Midbrain (tissue), 1 donor: ENCODE measurements around the gene HENMT1.
A peak's percentile ranks its signal among the peaks of the same experiment; 100 is the strongest.
"Not testable (repeated sequence)": the region's sequence is repeated elsewhere in the genome, so short reads cannot be mapped to it uniquely, and the experiment has no call there.

ENCODE experiments used
- DNase-seq: peaks from one replicate; lab custom pipeline; 2025; lab: John Stamatoyannopoulos, UW

The HENMT1 gene

DNA sequence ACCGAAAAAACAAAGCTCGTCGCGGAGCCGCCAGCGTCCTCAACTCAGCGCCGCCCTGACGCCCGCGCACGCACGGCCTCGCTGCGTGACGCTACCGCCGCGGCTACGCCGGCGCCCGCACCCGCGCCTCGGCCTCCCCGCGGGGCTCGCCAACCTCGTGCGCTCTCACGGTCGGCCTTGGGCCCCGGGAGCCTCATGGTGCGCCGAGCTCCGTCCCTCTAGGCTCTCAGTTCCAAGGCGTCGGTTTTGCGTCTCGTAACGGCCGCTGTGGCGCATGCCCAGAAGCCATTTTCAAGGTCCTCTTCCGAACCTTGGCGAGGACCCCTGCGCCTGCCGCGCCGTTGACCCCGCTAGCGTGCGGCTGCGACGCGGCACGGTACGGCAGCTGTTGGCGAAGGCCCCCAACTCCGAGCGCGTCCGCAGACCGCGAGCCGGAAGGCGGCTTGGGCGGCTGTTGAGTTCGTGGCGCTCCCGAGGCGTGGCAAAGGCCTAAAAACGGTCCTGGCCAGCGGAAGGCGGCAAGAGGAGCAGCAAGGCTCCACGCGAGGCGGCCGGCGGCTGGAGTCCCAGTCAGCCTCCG is at the start of gene HENMT1:
Gene HENMT1, minus strand, starts transcription at position 64 of the 580 bp plus-strand sequence. CDS start 1,209 bp downstream, outside the sequence.
- peak; percentile 58 for DNase-seq

DNA sequence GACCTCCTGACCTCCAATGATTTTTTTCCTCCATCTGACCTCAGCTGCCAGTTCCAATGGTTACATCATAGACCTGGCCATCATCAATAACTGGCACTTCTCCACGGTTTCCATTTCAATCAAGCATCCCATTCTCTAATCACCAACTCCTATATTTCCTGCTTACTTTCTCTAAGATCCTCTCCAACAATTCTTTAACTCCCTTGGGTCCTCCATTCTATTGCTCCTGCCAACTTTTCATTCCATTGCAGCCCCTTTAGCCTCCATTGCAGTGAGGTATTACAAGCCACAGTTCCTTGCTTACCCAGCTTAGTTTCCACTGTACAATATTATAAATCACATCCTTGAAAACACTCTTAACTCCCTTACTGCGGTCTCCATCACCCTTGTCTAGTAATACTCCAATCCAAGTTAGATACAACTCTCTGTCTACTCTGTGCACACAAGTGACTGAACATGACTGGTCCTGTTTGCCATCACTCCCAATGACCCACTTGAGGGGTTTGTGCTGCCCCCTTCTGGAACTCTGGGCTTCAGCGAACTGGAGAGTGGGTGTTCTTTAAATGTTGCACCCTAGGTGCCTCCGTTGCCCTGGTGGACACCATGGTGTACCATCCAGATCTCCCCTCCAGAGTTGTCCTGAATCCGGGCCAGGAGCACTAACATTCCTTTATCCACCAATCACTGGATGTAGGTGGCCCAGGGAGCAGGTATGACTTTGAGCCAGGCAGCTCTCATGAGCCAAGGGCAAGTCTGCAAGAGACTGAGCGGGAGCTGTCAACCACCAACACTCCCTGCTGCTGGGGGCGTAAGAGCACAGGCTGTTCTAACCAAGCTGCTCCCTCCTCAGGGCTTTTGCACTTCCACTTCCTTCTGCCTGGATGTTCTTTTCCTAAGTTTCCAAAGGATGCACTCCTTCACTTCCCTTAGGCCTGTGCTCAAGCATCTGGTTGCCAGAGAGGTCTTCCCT is 48.1 kb upstream of the HENMT1 start:
- DNase-seq, result no peak

DNA sequence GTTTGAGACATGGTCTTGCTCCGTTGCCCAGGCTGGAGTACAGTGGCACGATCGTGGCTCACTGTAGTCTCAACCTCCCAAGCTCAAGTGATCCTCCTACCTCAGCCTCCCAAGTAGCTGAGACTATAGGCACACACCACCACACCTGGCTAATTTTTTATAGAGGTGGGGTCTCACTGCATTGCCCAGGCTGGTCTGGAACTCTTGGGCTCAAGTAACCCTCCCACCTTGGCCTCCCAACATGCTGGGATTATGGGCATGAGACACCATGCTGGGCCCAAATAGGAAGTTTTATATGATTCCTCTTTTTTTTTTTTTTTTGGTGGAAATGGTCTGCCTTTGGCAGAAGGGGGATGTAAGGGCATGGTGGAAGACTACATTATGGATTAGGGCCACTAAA is 45.8 kb upstream of the HENMT1 start:
- no peak for DNase-seq

DNA sequence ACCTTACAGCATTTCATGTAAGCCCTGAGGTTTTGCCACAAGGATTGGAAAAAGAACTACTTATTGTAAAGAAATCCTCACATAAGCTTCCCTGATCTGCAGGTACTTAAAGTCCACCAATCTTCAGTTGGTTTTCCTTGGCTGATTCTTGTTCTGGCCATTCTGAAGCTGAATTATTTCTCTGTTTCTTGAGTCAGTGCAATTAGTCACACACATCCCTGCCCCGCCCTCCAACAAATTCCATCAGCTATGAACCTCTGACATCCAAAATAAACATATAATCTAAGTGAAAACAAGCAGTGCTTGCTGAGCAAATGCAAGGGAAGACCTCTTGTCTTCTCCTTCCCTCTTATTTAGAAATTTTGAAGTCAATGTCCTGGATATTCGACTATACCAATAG is 43.6 kb upstream of the HENMT1 start:
- no peak for DNase-seq

DNA sequence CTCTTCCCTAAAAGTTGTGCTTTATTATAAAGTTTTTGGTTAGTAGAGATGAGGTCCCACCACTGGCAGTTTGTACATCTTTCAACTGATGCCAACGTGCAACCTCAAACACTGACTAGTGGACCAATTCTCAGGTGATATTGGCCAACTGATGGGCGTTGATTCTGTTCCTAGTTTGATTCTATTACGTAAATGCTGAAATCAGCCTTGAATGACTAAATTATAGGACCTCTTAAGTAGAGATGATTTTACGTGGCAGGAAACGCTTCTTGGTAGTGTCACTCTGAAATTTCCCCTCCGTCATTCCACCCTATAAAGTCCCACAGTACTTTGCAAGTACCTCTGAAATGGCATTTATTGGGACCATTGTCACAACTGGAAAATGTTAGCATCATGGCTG is 43.0 kb upstream of the HENMT1 start:
- DNase-seq, result no peak

DNA sequence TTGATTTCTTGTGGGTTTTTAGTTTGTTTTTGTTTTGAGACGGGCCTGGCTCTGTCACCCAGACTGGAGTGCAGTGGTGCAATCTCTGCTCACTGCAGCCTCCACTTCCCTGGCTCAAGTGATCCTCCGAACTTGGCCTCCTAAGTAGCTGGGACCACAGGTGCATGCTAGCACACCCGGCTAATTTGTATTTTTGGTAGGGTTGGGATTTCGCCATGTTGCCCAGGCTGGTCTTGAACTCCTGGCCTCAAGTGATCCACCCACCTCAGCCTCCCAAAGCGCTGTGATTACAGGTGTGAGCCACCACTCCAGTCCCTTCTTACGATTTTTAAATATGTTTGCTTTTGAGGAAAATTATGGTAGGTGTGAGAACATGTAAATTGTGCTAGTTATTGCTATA is 41.2 kb upstream of the HENMT1 start:
- not testable (repeated sequence) for DNase-seq

DNA sequence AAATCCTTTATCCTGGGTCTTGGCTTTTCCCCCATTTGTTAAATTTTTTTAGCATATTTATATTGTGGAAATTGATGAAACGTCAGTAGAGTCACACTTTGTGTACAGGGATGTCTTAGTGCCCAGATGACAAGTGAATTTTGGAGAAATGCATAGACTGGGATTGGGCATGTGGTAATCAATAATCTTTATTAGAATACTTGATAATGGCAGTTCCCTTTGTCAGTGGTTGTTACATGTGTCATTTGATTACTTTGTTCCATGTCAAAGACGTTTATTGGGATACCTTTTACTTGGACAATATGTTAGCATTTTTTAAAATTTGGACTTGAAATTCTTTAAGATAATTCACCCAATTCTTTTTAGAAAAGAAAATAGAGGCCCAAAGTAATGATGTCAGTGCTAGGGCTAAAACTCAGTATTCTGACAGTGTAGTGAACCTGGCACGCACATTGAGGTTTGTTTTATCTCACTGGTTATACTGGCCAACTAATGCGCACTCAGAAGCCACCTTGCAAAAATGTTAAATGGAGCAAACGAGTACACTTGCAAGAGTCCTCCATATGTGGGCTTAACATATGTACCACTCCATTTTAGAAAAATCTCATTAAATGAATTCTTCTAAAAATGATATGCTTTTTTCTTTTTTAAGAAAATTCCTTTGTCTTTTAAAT is 40.4 kb upstream of the HENMT1 start:
- DNase-seq, result no peak

DNA sequence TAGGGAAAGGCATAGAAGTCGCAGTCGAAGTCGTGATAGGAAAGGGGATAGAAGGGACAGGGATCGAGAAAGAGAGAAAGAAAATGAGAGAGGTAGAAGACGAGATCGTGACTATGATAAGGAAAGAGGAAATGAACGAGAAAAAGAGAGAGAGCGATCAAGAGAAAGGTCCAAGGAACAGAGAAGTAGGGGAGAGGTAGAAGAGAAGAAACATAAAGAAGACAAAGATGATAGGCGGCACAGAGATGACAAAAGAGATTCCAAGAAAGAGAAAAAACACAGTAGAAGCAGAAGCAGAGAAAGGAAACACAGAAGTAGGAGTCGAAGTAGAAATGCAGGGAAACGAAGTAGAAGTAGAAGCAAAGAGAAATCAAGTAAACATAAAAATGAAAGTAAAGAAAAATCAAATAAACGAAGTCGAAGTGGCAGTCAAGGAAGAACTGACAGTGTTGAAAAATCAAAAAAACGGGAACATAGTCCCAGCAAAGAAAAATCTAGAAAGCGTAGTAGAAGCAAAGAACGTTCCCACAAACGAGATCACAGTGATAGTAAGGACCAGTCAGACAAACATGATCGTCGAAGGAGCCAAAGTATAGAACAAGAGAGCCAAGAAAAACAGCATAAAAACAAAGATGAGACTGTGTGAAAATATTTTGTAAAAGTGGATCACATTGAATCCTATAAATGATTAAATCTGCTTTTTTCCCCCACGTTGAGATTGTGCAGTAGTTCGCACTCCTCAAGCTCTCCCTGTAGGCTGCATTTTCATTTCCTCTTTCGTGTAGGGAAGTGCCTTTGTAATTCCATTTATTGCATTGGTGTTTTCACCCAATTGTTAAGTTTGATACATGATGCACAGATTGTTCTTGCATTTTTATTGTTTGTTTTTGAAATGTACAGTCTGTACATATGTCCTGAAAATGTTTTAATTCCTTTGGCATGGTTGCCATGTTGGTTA is 38.8 kb upstream of the HENMT1 start:
- no peak for DNase-seq

DNA sequence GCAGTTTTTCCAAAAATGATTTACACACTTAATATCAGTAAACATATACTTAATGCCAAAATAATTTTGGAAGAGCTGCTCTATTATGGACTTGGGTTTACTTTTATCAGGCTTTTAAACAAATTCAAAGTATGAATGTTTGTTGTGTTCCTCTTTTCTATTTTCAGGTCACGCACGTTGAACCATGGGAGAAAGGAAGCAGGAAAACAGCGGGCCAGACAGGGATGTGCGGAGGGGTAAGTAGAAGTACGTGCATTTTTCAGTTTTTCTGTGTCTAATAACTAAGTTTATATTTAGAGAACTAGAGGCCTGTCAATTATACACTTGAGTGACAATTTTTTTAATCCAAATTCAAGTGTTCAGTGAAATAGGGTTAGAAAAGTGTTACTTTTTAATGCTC is 34.6 kb upstream of the HENMT1 start:
- no peak for DNase-seq

DNA sequence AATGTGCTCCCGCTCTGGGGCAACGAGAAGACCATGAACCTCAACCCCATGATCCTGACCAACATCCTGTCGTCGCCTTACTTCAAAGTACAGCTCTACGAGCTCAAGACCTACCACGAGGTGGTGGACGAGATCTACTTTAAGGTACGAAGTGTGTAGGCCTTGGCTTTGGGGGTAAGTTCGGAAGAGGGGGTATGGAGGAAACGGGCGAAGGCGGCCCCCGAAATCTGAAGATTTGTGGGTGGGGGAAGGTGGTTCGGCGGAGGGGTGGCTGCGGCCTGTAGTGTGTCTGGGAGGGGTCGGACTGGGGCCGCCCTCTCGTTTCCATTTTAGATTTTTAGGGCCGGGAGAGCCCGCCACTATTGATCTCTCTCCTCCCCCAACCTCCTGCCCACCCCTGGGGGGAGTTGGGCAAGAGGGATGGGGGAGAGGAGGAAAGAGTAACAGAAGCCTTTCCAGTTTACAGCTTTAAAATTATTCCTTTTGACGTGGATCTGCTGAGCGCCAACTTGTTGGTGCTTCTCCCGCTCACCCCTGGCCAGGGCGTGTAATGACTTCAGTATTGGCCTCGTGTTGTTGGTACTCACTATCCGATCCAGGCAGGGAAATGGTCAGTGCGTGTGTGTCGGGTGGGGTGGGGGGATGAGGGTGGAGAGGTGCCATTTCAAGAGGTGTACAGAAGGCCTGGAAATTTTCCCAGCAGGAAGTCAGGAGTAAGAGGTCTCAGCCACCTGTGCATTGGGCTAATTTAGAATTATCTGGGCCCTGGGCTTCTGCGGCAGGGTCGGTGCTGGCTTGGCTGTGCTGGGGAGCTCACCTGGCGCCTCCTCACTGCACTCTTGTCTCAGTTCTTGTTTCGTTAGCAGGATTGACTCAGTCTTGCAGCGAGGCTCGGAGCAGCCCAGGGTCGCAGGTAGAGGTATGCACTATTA is 32.1 kb upstream of the HENMT1 start:
- DNase-seq, result peak; percentile 36

DNA sequence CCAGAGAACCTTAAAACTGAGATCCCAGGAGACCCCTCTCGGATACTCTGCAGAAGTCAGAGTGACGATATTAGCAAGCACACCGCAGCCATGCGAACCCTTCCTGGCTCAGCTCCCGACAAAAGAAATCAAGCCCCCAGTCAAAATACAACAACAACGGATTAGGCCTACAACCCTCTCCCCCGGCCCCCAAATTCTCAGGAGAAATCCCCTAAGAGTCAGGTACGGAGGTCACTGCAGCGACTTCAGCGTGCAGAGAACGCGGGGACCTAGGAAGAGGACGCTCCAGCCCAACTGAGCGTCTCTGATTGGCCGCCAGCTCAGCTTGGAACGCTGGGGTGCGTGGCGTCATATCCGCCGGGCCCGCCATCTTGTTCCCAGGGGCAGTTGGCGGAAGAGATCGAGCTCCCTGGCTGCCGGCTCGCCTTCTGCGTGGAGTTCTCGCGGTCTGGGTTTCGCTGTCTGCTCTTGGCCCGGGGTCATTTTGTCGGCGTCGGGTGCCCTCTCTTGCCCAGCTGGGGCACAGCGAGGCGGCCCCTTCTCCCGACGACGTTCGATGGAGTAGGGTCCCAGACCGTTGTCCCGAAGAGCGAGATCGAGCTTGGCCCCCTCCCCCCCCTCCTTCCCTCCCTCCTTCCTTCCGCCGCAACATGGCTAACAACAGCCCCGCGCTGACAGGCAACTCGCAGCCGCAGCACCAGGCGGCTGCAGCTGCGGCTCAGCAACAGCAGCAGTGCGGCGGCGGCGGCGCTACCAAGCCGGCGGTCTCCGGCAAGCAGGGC is 31.2 kb upstream of the HENMT1 start, which contains the start of gene PRPF38B:
Gene PRPF38B, plus strand, starts transcription at position 369 of the 782 bp plus-strand sequence. Its CDS starts 282 bp downstream, at position 651.
- DNase-seq, result peak; percentile 95

DNA sequence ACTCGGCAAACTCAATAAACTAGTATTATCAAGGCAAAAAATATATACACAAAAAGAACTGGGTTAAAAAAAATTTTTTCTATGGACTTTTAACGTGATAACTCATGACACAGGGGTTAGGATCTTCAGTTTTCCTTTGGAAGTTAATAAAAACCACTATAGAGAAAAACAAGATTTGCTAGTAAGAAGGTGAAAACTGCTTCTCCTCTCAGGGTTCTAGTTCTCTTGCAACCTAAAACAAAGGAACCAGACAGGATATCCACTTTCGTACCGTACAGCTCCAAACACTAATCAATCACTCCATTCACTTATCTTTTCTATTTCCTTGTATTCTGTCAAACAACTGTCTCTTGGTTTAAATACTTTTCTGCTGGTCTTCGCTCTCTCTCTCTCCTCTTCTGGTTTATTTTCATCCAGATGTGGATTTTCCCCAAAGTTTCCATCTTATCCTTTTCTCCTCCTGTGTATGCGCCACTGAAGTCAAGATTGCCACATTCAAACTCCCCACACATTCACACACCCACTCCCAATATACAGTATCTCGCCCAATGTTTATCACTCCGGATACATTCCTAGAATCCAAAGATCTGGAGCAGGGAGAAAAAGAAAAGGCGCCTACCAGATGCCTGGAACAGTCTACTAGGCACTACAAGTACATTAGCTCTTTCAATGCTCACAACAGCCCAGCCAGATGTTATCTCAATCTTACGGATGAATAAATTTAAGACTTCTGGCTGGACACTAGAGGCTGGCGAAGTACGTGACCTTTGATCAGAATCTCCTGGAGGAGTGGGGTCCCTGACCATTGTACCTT is 30.4 kb upstream of the HENMT1 start:
- no peak for DNase-seq

DNA sequence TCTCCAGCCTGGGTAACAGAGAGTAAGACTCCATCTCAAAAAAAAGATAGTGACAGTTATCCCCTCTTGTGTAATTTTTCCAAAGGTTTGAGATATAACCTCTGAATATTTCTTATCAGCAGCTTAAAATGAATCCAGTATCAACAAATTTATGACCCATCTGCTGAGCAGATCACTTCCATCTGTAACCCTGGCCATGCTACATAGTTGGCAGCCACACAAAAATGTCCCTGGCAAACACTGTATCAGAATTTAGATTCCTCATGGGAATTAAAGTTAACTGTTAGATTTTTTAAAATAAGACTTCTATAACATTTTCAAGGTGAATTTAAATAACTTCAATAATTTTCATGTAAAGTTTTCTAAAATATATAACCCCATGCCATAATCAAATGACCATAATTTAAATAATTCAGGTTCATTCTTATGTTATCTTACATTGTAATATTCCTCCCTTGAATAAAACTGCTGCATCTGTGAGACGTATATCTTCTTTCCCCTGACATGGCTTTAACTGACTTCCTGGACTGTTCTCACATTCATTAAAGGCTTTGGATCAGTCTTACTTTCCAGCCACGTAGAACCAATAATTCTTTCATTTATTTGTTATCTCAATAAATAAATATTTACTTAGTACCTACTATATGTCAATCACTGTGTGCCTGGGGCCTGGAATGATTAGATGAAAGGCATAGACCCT is 25.9 kb upstream of the HENMT1 start:
- DNase-seq, result no peak

DNA sequence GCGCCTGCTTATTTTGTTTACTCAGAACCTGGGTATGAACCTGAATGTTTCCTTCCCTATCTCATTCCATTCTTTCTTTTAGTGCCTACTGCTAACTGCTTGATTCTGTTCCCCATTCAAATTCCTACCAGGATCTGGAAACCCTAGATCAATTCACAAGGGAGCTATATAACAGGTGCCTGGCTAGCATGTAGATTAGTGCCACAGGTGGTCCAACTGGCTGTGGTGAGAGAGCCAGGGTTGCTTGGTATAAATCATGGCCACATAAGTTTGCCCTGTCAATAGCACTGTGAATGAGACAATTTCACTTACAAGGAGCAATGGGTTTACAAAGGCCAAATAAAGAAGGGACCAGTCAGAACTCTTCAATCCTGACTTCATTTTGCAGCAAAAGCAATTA is 24.6 kb upstream of the HENMT1 start:
- no peak for DNase-seq

DNA sequence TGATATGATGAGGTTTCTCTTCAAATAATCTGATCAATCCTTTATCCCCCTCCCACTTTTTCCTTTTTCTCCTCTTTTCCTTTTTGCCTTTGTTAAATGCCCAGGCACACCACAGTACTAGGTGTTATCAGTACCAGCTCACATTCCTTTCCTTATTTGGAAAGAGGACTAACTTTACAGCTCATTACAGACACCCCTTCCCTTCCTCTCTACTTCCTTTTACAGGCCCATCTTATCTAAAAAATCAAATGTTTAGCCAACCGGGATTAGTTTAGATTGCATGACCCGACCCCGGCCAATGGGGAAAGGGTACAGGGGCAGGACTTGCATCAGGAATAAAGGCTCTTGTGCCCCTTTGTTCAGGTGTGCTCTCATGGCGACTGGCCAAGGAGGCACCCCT is 20.8 kb upstream of the HENMT1 start:
- not testable (repeated sequence) for DNase-seq

DNA sequence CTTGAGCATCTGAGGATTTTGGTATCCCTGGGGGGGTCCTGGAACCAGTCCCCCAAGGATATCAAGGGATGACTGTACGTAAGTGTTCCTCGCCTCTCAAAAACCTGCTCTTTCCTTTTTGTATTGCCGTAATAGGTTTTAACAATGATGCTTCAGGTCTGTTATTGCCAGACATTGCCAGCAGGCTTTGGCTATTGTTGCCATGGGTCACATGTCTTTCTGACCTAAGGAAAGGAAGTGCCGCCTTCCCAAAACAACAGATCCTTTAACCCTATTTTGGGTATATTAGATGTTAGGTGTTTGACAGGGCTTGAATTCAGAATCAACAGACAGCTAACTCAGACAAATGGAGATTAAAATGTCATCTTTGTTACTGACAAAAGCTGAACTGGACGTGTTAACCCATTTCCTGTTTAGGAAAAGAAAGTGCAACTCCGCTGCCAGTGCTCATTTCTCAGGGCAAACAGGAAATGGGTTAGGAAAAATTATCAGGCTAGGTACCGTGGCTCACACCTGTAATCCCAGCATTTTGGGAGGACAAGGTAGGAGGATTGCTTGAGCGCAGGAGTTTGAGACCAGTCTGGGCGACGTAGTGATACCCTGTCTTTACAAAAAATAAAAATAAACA is 18.8 kb upstream of the HENMT1 start:
- no peak for DNase-seq

DNA sequence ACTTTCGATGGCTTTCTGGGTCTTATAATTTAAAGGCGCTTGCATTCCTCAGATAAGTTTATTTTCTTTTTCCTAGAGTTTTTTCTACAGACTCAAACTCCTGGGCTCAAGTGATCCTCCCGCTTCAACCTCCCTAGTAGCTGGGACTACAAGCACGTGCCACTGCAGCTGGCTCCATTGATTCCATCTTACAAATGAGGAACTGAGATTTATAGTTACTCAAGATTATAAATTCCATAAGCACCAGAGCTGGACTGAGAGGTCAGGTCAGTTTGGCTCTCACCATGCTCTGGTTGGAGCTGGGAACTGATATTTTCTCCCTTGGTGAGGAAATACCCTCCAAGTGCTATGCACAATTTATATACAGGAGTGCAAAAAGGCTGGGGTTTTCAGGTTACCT is 17.8 kb upstream of the HENMT1 start:
- no peak for DNase-seq

DNA sequence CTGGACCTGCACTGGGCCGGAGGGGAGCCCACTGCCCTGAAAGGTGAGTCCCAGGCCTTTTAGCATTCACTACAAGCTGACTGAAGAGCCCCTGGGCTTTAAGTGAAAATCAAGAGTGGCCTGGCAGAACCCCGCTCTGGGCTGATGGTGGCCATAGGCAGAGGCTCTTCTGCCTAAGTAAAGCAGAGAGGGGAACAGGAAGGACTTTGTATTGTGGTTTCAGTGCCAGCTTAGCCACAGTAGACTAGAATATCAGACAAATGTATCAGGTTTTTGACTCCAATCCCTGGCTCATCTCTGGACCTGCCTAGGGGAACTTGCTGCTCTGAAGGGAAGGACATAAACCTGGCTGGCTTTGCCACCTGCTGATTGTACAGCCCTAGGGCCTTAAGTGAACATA is 10.2 kb upstream of the HENMT1 start:
- DNase-seq, result no peak
